ENCODE results near the gene HOXA3.

Gene HOXA3

DNA sequence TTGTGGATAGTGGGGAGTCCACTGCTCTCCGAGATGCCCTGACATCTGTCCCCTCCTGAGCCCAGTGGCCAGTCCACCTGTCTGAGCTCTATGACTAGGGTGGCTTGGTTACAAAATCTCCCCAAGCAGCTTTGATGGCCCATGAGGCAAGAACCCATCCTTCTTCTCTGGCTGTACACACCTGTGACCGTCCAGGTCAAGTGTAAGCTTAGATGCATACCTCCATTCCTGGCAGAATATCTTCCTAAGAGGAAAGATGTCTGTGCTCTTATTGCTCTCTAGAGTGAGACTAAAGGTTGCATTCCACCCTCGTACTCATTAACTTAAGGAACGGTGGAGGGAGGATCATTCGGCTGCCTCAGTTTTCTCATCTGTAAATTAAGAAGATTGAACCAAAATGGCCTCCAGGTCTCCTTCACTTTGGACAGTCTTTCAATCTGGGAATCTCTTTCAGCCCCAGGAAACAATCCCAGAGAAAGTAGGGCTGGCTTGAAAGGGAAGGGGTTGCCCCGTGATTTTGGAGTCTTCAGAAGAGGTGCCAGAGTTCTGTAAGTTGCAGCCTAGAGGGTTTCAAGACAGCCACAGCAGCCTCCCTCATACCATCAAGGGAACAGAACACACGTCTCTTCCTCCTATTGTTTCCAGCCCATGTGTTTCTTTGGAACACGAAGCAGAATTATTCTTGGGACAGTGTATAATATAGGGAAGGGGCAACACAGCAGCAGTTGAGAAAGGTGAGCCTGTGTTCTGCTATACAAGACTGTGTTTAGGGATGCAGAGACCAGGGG, 27.3 kb downstream of the HOXA3 start:
- Histone ChIP-seq H3K4me3 (ENCODE audit: low read length) (peak overlapping the region; percentile 49), H3K36me3 (ENCODE audit: control insufficient read depth, insufficient read depth, low read length) (peaks cover 2% of the 10 kb centered on the region), H3K27me3 (ENCODE audit: control insufficient read depth, insufficient read depth, low read length) (no peaks in the 10 kb centered on the region), H3K4me1 (ENCODE audit: control insufficient read depth, insufficient read depth, low read length) (peaks cover 33% of the 10 kb centered on the region), H3K27ac (ENCODE audit: low read depth, low read length) (peak overlapping the region; percentile 3), H3K9ac (ENCODE audit: low read length) (no peak overlapping the region)

DNA sequence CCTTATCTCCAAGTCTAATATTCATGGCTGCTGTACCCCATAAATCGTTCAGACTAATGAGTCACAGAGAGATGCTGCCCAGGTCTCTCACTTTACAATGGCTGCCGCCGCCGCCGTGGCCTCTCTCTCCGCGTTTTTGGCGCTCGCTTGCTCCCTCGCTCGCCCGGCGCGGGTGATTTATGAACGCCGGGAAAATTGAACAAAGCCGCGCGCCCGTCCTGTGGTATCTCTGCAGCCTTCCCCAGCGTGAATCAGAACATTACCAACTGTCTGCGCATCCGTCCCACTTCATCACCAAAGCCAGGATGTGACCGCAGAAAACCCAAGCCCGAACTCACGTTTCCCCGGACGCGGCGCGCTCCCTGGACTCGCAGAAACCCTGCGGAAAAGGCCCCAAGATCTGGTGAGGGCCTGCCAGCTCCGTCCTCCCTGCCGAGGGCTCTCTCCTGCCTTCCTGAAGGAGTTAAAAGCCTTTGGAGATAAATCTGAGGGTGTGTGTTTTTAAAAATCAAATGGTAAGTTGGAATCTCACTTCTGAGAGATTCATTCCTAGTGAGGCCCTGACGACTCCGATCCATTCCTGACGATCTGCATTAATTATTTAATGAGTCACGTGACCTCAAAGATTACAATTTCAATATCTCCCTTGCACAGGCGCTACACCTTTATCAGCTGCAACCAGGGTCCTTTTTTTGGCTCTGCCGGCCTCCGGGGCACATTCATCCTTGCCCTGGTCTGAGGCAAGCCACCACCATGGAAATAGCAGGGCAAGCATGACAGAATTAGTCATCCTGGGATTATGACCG, 28.1 kb downstream of the HOXA3 start:
- Histone ChIP-seq H3K36me3 (ENCODE audit: control insufficient read depth, insufficient read depth, low read length) (peaks cover 2% of the 10 kb centered on the region), H3K27me3 (ENCODE audit: control insufficient read depth, insufficient read depth, low read length) (no peaks in the 10 kb centered on the region), H3K4me1 (ENCODE audit: control insufficient read depth, insufficient read depth, low read length) (peaks cover 29% of the 10 kb centered on the region), H3K9ac (ENCODE audit: low read length) (no peak overlapping the region), H3K4me3 (ENCODE audit: low read length) (peak overlapping the region; percentile 49), H3K27ac (ENCODE audit: low read depth, low read length) (peak overlapping the region; percentile 73)

DNA sequence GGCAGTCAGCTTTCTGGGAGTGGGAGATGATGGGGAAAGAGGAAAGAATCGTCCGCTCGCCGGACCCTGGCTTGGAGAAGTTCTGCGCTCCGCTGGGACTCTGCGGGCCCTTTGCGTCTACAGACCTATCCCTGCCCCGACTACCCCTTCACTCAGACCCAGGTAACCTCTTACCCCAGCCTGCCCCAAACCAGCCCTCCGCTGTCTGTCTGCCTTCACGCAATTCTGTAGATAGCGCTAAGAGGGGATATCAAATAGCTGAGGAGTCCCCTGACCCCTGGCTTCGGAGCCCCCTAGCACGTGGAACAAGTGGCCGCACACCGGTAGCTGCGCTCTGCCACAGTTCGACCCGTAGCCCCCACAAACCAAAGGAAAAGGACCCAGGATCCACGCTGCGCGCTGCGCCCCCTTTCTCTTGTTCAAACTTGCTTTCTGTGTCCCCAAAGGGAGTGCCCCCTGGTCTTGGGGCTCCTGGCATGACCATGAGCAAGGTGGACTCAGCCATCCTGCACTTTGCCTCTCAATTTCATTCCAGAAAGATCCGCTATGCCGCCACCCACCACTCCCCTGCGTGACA, 28.8 kb downstream of the HOXA3 start:
- Histone ChIP-seq H3K36me3 (ENCODE audit: control insufficient read depth, insufficient read depth, low read length) (peaks cover 2% of the 10 kb centered on the region), H3K9ac (ENCODE audit: low read length) (peak overlapping the region; percentile 21), H3K27me3 (ENCODE audit: control insufficient read depth, insufficient read depth, low read length) (no peaks in the 10 kb centered on the region), H3K4me1 (ENCODE audit: control insufficient read depth, insufficient read depth, low read length) (peaks cover 24% of the 10 kb centered on the region), H3K4me3 (ENCODE audit: low read length) (peak overlapping the region; percentile 49), H3K27ac (ENCODE audit: low read depth, low read length) (peak overlapping the region; percentile 73)

DNA sequence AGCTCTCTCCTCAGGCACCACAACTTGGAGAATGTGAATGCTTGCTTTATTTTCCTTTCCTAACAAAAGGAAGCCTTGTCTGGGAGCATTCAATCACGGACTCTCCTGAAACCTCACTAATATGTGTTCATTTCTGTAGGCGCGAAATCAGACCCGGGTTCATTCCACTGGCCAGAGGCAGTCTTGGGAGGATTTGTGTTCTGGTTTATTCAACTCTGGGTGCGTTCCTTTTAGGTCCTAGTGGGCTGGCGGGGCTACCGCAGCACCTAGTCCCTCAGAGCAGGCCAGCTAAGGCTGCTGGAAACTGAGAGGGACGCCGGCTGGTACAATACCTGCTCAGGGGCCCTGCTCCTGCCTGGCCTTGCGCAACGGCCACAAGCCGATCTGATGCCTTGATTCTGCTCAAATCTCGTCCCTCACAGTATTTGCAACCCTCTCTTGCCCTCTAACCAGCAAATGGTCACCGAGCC, 29.3 kb downstream of the HOXA3 start:
- Histone ChIP-seq H3K36me3 (ENCODE audit: control insufficient read depth, insufficient read depth, low read length) (peaks cover 2% of the 10 kb centered on the region), H3K4me3 (ENCODE audit: low read length) (peak overlapping the region; percentile 49), H3K4me1 (ENCODE audit: control insufficient read depth, insufficient read depth, low read length) (peaks cover 19% of the 10 kb centered on the region), H3K27ac (ENCODE audit: low read depth, low read length) (peak overlapping the region; percentile 73), H3K27me3 (ENCODE audit: control insufficient read depth, insufficient read depth, low read length) (no peaks in the 10 kb centered on the region), H3K9ac (ENCODE audit: low read length) (no peak overlapping the region)

DNA sequence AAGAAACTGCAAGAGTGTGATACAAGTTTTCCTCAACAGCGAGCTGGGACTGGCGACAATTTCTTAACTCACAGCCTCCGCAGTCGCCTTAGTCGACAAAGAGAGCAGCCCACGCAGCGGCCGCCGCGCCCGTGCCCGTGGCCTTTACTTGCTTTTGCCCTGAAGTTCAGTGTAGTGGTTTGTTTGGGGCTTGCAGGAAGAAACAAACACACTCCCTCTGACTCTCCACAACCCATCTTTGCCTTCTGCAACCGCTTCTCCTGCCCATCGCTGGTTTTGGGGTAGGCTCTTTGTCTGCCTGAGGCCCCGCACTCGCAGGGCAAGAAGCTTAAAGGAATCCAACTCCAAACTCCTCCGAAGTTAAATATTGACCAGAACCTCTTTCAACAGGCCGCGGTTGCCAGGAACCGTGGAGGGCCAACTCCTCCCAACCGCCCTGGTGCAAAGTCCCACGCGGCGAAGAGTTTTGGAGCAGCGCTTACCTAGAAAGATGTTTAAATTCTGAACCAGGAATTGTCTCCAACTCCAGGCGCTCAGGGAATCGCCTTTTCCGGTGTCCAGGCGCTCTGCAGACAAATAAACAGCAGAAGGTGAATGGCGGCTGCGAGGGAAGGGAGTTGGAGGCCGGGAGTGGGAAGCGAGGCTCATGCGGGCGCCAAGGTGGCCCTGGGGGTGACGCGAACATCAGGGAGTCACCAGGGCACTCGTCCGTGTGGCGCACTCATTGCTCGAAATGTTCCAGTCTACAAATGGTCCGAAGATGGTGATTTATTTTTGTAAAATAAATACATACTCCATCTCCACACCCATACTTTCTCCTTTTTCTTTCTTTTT, 30.1 kb downstream of the HOXA3 start:
- peaks cover 16% of the 10 kb centered on the region for H3K4me1 ChIP-seq (ENCODE audit: control insufficient read depth, insufficient read depth, low read length)
- H3K9ac ChIP-seq (ENCODE audit: low read length) = no peak overlapping the region
- H3K4me3 ChIP-seq (ENCODE audit: low read length) = peak overlapping the region; percentile 49
- H3K27ac ChIP-seq (ENCODE audit: low read depth, low read length) = no peak overlapping the region
- no peaks in the 10 kb centered on the region for H3K27me3 ChIP-seq (ENCODE audit: control insufficient read depth, insufficient read depth, low read length)
- peaks cover 2% of the 10 kb centered on the region for H3K36me3 ChIP-seq (ENCODE audit: control insufficient read depth, insufficient read depth, low read length)

DNA sequence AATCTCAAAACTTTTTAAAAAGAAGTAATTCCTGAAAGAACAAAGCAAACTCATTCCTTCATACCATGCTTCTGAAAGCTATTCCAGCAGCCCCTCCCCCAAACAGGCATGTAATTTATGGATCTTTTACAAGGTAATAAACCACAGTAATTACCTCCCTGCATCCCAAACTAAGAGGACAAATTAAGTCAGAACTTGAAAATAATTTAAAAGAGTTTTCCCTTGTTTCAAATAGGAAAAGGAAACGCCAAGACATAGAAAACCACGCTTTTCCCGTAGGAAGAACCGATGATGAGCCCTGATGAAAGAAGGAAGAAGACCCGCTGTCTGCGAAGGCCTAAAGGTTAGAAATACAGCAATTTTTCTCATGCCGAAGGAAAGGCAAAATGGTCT, 30.7 kb downstream of the HOXA3 start:
- H3K4me1 ChIP-seq (ENCODE audit: control insufficient read depth, insufficient read depth, low read length) = peaks cover 14% of the 10 kb centered on the region
- peak overlapping the region; percentile 42 for H3K4me3 ChIP-seq (ENCODE audit: low read length)
- H3K27me3 ChIP-seq (ENCODE audit: control insufficient read depth, insufficient read depth, low read length) = no peaks in the 10 kb centered on the region
- H3K9ac ChIP-seq (ENCODE audit: low read length) = no peak overlapping the region
- peaks cover 2% of the 10 kb centered on the region for H3K36me3 ChIP-seq (ENCODE audit: control insufficient read depth, insufficient read depth, low read length)
- H3K27ac ChIP-seq (ENCODE audit: low read depth, low read length) = no peak overlapping the region

DNA sequence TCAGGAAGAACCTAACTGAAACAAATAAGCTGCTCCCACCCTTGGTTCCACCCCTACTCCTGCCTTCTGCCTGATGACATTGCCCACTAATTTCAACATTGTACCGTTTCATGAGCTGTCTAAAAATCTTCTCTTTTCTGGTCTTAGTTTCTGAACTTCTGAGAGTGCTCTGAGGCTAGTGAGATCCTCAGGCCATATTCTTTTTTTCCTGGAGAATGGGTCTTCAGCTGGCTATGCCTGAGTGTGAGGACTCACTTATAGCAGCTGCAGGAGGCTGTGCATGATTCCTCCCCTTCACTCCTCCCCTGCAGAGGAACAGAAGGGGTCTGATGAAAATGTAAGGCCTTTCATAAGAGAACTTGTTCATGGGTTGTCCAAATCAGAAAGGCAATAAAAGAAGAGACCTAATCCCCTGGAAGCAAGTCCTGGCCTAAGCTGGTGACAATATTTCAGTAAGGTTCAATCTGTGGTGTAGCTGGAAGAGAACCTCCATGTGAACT, 32.9 kb downstream of the HOXA3 start:
- no peaks in the 10 kb centered on the region for H3K27me3 ChIP-seq (ENCODE audit: control insufficient read depth, insufficient read depth, low read length)
- peaks cover 16% of the 10 kb centered on the region for H3K4me1 ChIP-seq (ENCODE audit: control insufficient read depth, insufficient read depth, low read length)
- H3K27ac ChIP-seq (ENCODE audit: low read depth, low read length) = no peak overlapping the region
- peaks cover 2% of the 10 kb centered on the region for H3K36me3 ChIP-seq (ENCODE audit: control insufficient read depth, insufficient read depth, low read length)
- no peak overlapping the region for H3K9ac ChIP-seq (ENCODE audit: low read length)
- no peak overlapping the region for H3K4me3 ChIP-seq (ENCODE audit: low read length)

DNA sequence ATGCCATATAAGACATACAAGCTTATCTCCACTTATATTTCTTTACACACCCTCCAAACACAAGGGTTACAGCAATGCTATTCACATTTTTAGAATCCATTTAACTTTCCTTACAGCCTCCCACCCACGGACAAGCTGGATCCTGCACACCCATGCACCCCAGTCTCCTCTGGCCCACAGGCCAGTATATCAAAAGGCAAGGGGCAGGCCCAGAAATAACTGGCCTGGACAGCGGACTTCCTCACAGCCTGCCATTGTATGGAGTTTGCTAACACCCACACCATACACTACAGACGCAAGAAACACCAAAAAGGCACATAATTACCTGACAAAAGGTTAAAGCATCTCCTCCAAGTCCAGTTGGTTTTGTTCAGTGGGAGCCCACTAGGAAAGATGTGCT, 33.8 kb downstream of the HOXA3 start:
- H3K9ac ChIP-seq (ENCODE audit: low read length) = no peak overlapping the region
- peak overlapping the region; percentile 68 for H3K27ac ChIP-seq (ENCODE audit: low read depth, low read length)
- peak overlapping the region; percentile 36 for H3K4me3 ChIP-seq (ENCODE audit: low read length)
- no peaks in the 10 kb centered on the region for H3K27me3 ChIP-seq (ENCODE audit: control insufficient read depth, insufficient read depth, low read length)
- H3K4me1 ChIP-seq (ENCODE audit: control insufficient read depth, insufficient read depth, low read length) = peaks cover 16% of the 10 kb centered on the region
- H3K36me3 ChIP-seq (ENCODE audit: control insufficient read depth, insufficient read depth, low read length) = peaks cover 2% of the 10 kb centered on the region

DNA sequence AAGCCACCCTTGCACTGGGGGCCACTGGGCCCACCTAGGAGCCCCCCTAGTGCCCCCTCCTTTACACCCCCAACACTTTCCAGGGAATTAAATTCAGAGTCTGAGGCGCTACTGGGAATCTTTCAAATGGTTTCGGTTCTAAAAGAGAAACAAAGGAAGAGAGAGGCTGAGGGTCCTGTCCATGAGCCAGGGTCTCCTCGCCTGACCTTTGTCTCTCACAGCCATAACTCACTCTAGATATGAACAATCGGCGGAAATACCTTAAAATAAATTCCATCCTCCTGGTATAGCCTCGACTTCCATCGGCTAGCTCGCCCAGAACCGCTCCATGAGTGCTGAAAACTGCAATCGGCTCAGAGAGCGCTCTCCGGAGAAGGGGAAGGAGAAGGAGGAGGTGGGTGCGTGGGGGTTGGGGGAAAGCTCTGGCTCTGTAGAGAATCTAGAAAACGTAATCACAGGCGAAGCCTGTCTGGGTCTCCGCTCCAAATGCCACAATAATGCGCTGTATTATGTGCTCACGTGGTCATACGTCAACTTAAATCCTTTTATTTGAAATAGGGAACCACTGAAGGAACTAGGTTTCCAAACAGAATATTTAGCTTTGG, 34.4 kb downstream of the HOXA3 start:
- no peaks in the 10 kb centered on the region for H3K27me3 ChIP-seq (ENCODE audit: control insufficient read depth, insufficient read depth, low read length)
- H3K9ac ChIP-seq (ENCODE audit: low read length) = no peak overlapping the region
- H3K36me3 ChIP-seq (ENCODE audit: control insufficient read depth, insufficient read depth, low read length) = peaks cover 2% of the 10 kb centered on the region
- peaks cover 18% of the 10 kb centered on the region for H3K4me1 ChIP-seq (ENCODE audit: control insufficient read depth, insufficient read depth, low read length)
- peak overlapping the region; percentile 68 for H3K27ac ChIP-seq (ENCODE audit: low read depth, low read length)
- peak overlapping the region; percentile 81 for H3K4me3 ChIP-seq (ENCODE audit: low read length)

DNA sequence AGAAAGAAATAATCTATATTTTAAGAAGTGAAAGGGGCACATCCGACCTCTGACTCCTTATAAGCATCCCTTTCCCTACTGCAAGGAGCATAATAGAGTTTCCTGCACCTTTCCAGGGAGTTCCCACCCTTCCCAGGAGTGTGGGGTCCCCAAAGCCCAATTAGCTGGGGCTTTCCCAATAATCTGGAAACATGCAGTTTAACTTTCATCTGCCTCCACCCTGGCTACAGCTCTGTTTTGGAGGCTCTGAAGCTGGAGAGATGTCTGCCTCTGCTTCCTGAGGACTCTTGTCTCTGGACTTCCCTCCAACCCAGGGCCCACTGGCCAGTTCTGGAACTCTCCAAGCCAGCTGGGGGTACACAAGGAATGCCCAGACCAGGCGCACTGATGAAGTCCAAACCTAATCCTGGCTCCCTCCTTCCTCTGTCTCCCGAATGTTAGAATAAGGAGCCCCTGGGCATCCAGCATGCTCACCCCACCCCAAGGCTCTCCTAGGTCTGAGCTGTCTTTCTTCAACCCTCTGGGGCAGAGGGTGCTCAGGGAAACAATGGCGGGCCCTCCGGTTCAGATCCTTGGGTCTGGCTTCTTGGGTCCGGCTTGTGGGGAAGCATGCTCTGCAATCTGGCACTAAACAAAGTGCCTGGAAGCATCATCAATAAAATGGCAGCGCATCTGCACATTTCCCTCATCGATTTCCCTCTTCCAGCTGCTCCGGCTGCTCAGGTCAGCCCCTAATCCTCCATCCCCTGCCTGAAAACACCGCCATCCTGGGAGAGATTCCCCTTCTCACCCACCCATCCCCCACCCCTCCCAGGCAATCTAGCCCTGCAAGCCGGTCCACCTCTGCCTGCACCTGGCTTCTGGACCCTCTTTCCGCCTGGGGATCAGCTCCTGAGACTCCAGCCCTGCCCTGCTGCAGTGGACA, 35.2 kb downstream of the HOXA3 start:
- H3K27ac ChIP-seq (ENCODE audit: low read depth, low read length) = peak overlapping the region; percentile 94
- H3K27me3 ChIP-seq (ENCODE audit: control insufficient read depth, insufficient read depth, low read length) = no peaks in the 10 kb centered on the region

More for the DNA sequence above, 35.2 kb downstream of the HOXA3 start:
- no peak overlapping the region for H3K9ac ChIP-seq (ENCODE audit: low read length)
- peaks cover 2% of the 10 kb centered on the region for H3K36me3 ChIP-seq (ENCODE audit: control insufficient read depth, insufficient read depth, low read length)
- peaks cover 22% of the 10 kb centered on the region for H3K4me1 ChIP-seq (ENCODE audit: control insufficient read depth, insufficient read depth, low read length)
- H3K4me3 ChIP-seq (ENCODE audit: low read length) = peak overlapping the region; percentile 81

Measured in rectal smooth muscle tissue (tissue), 1 donor.